RWPE1 (cell line): ENCODE results near the gene AMOTL1.

Experiments
- CTCF ChIA-PET: fragments of 350-600 bp; sonication (Branson Sonifier 250); formaldehyde crosslinking; extraction: SDS; loops from one replicate; lab custom pipeline; 2021; lab: Yijun Ruan, JAX
- POLR2A ChIA-PET: fragments of 400-600 bp; formaldehyde crosslinking; extraction: SDS; loops from one replicate; lab custom pipeline; 2020; ENCODE audit warnings: antibody characterized with exemption; ENCODE audit not compliant: low non-redundant PET; lab: Yijun Ruan, JAX
- DNase-seq: peaks from one replicate; pipeline ENCODE4 v3.0.0; 2012; ENCODE audit warnings: low spot score
- H3K27ac ChIP-seq: fragments of 450-650 bp; 2 replicates; pipeline ENCODE4 v1.5.1; 2017
- TF ChIP-seq, protein P1 (sequence below): fragments of 450-650 bp; conservative IDR thresholded peaks from 2 replicates; pipeline ENCODE4 v1.5.1; 2017; ENCODE audit warnings: low read depth, mild to moderate bottlenecking

Gene AMOTL1

DNA sequence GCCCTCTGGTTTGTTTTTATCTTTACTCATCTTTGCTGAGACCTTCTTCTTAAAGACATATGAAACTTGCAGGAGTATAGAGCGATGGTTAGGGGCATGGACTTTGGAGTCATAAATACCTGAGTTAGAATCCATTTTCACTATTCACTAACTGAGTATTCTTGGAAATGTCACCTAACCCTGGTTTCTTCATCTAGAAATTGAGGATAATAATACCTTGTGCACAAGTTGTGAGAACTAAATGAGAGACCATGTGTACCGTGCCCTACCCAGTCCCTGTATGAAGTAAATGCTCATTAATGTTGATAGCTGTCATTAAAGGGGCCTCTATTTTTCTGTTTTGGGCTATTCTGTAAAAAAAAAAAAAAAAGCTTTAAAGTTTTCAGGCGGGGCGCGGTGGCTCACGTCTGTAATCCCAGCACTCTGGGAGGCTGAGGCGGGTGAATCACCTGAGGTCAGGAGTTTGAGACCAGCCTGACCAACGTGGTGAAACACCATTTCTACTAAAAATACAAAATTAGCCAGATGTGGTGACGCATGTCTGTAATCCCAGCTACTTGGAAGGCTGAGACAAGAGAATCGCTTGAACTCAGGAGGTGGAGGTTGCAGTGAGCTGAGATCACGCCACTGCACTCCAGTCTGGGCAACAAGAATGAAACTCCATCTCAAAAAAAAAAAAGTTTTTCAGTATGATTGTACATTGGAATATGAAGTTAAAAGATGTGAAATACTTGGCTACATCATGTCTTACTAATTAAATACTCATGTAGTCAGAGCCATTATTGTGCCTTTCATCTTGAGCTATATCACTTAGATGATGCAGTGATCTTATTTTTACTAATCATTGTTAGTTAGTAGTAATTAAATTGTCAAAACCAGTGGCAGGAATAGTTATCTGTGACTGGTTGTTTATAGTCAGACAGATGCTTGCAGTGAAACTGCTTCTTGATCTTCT, 95.0 kb downstream of the AMOTL1 start:
- POLR2A ChIA-PET: no interaction called here
- H3K27ac ChIP-seq: no peak overlapping the region
- CTCF ChIA-PET: interaction anchor here (0.7 kb wide), 1 partner anchor 26 kb away, joined by 3 read pairs; no protein-coding TSS in a partner anchor
- TF ChIP-seq, protein P1, sequence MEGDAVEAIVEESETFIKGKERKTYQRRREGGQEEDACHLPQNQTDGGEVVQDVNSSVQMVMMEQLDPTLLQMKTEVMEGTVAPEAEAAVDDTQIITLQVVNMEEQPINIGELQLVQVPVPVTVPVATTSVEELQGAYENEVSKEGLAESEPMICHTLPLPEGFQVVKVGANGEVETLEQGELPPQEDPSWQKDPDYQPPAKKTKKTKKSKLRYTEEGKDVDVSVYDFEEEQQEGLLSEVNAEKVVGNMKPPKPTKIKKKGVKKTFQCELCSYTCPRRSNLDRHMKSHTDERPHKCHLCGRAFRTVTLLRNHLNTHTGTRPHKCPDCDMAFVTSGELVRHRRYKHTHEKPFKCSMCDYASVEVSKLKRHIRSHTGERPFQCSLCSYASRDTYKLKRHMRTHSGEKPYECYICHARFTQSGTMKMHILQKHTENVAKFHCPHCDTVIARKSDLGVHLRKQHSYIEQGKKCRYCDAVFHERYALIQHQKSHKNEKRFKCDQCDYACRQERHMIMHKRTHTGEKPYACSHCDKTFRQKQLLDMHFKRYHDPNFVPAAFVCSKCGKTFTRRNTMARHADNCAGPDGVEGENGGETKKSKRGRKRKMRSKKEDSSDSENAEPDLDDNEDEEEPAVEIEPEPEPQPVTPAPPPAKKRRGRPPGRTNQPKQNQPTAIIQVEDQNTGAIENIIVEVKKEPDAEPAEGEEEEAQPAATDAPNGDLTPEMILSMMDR: no peak
- DNase-seq: no peak

DNA sequence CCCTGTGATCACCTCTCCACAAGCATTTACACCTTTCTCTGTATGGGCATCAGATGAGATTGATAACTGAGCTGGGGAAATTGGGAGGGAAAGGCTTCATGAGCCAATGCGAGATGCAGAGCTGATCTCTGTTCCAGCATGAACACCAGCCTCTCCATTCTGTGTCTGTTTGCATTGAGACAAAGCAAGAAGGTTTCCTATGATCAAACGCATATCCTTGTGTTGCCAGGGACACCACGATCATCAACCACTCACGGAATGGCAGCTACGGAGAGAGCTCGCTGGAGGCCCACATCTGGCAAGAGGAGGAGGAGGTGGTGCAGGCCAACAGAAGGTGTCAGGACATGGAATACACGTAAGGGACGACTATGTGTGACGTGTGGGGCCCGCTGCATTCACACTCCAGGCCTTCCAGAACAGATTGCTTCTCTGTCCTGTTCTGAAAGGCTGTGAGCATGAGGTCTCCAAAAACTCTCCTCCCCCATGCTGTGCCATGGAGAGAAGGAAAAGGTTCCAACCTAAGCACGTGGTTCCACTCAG, 96.4 kb downstream of the AMOTL1 start:
- no peak for DNase-seq
- CTCF ChIA-PET: interaction anchor here (0.6 kb wide), 1 partner anchor 9 kb away, joined by 3 read pairs; no protein-coding TSS in a partner anchor
- POLR2A ChIA-PET: no interaction called here
- no peak overlapping the region for H3K27ac ChIP-seq
- TF ChIP-seq, protein P1: no peak

DNA sequence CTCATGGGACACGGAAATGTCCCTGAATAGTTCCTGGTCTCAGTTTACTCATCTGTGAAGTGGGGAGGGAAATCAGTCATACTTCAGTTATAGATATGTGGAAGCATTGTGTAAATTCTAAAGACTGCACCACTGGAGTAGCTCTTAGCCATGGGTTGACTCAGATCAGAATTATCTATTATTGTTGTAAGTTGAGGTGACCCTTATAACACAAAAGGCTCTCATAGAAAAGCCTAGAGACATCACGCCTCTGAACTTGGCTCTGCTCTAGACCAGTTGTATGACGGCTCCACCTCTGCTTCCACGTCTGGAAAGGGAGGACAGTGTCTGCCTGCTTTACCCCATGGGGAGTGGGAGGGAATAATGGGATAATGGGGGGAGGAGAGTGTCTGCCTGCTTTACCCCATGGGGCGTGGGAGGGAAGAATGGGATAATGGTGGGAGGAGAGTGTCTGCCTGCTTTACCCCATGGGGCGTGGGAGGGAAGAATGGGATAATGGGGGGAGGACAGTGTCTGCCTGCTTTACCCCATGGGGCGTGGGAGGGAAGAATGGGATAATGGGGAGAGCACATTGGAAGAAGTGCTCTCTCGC, 98.2 kb downstream of the AMOTL1 start:
- TF ChIP-seq, protein P1: no peak
- ChIA-PET POLR2A (no interaction called here), CTCF (interaction anchor here (0.7 to 0.9 kb wide), 2 partner anchors 106 to 243 kb away, joined by 4 to 5 read pairs; no protein-coding TSS in a partner anchor)
- DNase-seq: no peak
- no peak overlapping the region for H3K27ac ChIP-seq

DNA sequence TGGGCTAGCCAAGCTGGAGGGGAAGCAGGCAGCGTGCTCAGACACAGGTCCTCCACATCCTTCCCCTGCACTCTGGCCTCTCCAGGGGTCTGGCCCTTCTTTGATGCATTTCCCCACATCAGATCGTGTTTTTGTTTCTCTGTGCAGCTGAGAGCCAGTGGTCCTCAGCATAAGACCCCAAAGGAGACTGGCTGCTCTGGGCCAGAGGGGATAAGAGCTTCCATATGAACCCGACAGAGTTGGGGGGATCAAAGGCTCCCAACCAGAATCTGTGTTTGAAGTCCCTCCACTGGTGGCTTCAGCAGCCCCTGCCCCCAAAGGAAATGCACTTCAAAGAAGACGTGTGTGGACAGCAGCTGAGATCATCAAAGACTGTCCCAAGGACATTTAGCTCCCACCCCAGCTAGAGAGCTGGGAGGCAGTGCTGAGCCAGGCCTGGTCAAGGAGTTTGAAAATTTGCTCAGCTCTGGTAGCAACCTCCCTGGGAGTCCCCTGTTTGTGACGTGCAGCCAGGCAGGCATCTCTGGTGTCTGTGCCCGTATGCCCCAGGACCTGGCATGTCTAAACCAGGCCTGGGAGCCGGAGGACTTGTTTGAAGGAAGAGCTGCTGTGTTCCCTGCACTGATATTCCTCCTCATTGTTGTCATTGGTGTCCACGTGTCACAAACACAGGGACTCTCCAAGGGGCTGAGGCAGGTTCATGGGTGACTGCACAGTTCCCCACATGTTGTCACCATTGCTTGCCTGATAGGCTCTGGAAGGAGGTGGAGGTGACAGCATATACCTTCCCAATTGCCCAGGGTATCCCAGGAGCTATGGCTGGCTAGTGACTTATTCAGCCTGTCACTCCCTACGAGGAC, 99.0 kb downstream of the AMOTL1 start:
- TF ChIP-seq, protein P1: no peak
- no peak overlapping the region for H3K27ac ChIP-seq
- POLR2A ChIA-PET: no interaction called here
- CTCF ChIA-PET: interaction anchor here (0.9 kb wide), 1 partner anchor 244 kb away, joined by 4 read pairs; no protein-coding TSS in a partner anchor
- DNase-seq: no peak

DNA sequence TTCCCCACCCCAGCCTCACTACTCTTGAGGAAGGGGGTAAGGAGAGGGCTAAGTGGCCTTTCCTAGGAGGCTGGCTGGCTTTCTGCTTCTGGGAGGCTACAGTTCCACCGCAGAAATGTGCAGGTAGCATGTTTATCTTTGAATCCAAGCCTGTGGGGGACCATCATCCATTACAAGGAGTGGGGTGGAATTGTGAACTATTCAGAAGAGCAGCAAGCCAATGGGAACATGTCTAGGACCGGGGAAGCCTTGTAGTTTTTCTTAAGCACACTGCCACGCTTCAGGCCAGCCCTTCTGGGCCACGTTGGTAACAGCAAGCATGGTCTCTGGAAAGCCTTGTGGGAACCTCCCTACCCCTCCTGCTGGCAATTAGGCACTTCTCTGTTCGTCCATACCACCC, 100.3 kb downstream of the AMOTL1 start:
- TF ChIP-seq, protein P1: no peak
- CTCF ChIA-PET: no interaction called here
- DNase-seq: no peak
- POLR2A ChIA-PET: interaction anchor here (0.6 kb wide), 1 partner anchor 696 kb away, joined by 5 read pairs; no protein-coding TSS in a partner anchor
- no peak overlapping the region for H3K27ac ChIP-seq
